GM18907 (cell line): Measurements from ENCODE around the gene GAS6.
"Not testable (repeated sequence)": the region's sequence is repeated elsewhere in the genome, so short reads cannot be mapped to it uniquely, and the experiment has no call there.

Experiments
- ATAC-seq: cut with Tn5 transposase; IDR thresholded peaks from one replicate; pipeline ENCODE4 v1.9.1; 2021; ENCODE audit warnings: mild to moderate bottlenecking, moderate library complexity; ENCODE audit not compliant: unreplicated experiment

GAS6 gene

DNA sequence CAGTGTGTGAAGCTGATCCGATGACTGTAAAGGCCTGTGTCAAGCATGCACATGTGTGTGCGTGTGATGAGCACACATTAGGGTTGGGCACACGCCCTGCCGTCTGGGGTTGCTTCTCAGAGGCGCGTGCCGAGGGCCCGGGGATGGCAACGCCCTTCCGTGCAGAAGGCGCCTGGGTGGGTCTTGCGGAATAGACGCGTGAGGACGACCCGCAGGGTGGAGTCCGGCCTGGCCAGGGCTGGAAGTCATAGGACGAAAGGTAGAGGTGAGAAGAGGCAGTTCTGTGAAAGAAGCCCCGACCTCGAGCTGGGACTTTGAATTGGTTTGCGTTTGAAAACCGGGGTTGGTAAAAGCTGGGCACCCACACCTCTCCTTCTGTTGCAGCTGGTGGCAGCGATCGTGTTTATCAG, 69.1 kb downstream of the GAS6 start:
- no peak for ATAC-seq

DNA sequence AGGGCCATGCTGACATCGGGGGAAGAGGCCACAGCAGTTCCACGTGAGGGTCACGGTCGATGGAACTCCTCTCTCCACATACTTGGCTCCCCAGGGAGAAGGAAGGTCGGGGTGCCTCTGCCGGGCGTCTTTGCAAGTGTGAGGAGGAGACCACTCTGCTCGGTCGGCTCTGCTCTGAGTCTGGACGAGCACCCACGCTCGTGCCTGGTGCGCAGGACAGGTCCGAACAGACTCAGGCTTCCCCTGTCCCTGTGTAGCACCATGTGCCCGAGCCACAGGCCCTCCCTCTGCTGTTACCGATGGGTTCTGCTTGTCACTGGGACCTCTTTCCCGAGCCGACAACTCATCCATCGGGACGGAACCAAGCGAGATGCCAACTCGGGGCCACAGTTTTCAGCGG, 69.8 kb downstream of the GAS6 start:
- no peak for ATAC-seq

DNA sequence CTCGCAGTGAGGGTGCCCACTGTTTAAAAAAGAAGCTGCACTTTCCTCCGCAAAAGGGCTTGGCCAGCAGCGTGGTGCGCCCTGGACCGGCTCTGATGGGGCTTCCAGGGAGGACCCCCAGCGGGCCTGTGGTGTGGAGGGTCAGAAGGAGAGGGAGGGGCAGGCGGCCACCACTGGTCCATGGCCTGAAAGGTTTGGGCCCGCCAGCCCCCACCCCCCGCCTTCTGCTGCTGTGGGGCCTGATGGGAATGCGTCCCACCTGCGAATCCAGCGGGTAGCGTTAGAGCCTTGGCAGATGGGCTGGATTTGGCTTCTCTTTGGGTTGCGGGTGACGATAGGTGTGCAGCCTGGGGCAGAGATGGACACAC, 70.2 kb downstream of the GAS6 start:
- no peak for ATAC-seq

DNA sequence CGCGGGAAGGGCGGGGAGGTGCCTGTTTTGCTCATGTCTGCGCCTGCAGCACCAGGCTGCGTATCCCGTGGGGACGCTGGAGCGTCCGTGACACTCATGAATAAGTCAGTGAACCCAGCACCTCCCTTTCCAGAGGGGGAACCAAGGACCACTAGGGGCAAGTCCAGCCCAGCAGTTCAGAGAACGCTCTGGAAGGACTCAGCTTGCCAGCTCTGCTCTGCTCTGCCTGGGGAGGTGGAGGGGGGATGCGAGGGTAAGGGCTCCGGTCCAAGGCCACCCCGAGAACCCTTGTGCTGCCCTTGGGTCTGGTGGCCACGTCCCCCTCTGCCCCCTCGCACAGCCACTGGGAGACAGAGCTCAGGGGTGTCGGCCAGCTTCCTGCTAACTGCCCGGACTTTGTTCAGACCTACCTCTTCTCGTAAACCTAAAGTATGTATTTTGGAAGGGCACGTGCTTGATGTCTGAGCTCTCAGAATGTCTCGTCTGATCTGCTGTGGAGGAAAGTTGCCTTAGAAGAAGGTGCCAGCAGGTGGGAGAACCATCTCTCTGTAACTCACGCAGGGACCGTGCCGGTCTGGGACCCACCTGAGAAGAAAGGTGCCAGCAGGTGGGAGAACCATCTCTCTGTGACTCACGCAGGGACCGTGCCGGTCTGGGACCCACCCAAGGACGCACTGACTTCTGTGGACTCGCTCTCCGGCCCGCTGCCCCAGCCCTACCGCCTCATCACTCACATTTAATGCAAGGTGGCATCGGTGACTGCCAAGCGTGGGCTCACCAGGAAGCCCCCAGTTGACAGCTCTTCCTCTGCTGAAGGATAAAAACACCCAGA, 70.8 kb downstream of the GAS6 start:
- ATAC-seq, result no peak

DNA sequence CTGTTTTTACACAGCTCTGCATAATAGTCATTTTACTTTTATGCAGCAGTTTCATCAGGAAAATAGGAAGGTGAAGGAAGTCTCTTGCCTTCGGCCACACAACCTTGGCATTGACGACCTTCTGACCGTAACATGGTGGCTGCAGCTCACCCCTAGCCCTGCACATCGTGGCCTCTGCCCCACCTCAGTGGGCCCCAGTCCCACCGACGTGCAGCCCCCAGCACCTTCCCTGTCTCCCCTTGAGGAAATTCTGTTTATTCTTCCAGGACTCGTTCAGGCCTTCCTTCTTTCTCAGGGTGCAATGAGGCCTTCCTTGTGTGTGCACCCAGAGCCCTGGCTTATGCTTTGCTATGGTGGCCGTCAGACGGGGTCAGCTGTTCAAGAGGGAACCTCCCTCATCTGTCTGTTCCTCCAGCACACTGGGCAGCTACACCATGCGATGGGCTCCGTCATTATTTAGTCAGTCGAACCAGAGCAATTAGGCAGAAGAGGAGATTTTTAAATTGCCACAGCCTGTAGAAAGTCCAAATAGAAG, 71.6 kb downstream of the GAS6 start:
- ATAC-seq, result no peak

DNA sequence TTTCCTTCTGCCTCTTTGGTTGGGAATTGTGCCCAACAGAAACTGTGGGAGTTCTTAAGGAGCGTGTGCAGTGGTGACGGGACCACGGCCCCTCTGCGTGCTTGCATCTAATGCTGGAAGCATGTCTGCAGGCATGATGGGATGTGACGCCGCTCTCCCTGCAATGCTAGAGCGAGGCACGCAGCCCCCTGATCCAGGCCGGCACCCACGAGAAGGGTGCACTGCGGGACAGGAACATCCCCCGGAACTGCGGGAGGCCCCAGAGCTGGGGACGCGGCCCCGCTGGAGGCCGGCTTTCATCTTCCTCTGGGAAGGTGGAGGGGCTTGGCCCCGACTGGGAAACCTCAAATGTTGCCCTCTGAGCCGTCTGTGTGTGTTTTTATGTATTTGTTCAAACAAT, 72.1 kb downstream of the GAS6 start:
- ATAC-seq, result no peak

DNA sequence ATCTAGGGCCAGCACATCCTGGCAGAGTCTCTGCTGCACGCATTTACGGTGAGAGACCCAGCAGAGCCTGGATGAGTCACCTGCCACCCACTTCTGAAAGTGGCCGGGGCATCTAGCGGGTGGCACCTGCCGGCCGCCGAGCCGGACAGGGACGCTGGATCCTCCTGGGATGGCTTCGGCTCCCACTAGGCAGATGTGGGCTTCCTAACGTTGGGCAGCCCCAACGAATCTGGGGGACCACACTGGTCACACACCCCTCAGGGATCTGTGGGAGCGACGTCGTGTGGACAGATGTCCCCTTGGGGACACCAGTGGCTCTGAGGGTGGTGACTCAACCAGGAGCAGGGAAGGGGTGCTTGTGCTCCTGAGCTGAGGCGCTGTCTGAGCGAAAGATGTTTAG, 72.7 kb downstream of the GAS6 start:
- no peak for ATAC-seq

DNA sequence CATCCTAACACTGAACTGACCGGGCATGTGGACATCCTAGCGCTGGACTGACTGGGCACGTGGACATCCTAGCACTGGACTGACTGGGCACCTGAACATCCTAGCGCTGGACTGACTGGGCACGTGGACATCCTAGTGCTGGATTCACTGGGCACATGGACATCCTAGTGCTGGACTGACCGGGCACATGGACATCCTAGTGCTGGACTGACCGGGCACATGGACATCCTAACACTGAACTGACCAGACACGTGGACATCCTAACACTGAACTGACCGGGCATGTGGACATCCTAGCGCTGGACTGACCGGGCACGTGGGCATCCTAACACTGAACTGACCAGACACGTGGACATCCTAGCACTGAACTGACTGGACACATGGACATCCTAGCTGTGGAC, 73.9 kb downstream of the GAS6 start:
- not testable (repeated sequence) for ATAC-seq

DNA sequence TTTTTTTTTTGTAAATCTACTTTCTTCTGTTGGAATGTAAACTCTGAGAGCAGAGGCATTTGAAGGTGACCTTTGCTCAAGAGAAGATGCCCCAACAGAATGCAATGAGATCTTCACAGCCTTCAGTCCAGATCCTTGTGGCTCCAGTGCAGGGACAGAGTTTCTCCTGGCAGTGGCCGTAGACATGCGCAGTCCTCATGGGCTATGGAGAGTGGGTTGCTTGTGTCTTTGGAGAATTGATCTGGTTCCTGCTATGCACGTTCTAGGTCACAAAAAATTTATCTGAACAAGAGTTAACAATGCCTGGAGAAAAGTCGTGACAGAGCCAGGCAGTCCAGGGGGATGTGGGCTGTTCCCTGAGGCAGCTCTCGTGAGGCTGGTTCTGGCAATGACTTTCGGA, 74.7 kb downstream of the GAS6 start:
- no peak for ATAC-seq

DNA sequence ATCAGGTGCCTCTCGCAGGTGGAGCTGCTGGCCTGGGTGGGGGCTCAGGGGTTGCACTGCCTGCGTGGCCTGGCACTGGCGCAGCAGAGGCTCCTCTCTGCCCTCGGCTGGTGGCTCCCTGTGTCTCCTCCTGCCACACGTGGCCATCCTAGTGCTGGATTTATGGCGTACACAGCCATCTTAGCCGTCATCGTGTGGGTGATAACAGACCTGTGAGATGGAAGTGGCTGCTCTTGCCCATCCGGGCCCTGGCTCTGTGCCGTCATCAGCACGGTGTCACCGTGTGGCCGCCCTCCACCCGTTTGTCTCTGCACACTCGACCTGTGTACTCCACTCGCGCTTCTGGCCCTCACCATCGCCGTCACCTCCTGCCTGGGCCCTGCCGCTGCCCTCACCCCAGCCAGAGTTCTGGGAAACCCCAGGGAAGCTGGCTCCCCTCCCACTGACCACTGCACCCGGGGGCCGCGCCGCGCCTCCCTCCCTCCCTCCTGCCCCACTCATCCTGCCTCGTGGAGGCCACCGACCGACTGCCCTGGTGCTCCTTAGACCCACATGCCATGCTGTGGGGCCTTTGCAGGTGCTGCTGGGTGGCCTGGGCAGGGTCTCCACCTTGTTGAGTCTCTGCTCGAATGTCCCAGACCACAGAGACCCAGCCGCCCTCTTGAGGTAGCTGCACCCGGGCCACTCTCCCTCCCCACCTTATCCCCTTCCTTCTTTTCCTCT, 75.3 kb downstream of the GAS6 start:
- ATAC-seq, result no peak

DNA sequence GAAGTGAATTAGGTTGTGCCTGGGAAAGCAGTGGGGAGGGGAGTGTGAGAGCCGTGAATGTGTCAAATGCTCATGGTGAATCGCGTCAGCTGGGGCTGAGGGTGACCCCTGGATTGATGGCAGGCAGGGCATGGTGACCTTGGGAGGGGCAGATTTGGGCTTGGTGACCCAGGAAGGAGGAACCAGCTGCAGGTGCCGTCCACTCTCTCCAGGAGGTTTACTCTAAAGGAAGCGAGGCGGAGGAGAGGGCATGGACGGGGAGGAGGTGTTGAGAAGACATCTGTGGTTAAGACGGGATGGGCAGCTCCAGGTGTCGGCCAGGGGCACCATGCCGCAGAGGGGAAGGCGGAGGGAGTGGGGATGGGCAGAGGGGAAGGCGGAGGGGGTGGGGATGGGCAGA, 76.2 kb downstream of the GAS6 start:
- no peak for ATAC-seq

DNA sequence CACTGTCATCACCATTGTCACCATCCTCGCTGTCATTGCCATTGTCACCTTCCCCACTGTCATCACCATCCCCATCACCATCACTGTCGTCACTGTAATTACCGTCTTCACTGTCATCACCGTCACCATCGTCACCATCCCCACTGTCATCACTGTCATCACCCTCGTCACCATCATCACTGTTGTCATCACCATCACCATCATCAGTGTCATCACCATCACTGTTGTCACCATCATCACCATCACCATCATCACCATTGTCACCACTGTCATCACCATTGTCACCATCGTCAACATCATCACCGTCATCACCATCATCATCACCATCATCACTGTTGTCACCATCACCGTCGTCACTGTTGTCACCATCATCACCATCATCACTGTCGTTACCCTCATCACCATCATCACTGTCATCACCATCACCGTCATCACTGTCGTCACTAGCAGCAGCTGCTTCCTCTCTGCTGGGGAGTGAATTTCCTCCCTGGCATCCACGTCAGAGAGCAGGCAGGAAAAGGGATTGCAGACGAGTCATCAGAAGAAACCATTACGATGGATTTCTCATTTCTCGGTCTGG, 77.5 kb downstream of the GAS6 start:
- ATAC-seq, result no peak

DNA sequence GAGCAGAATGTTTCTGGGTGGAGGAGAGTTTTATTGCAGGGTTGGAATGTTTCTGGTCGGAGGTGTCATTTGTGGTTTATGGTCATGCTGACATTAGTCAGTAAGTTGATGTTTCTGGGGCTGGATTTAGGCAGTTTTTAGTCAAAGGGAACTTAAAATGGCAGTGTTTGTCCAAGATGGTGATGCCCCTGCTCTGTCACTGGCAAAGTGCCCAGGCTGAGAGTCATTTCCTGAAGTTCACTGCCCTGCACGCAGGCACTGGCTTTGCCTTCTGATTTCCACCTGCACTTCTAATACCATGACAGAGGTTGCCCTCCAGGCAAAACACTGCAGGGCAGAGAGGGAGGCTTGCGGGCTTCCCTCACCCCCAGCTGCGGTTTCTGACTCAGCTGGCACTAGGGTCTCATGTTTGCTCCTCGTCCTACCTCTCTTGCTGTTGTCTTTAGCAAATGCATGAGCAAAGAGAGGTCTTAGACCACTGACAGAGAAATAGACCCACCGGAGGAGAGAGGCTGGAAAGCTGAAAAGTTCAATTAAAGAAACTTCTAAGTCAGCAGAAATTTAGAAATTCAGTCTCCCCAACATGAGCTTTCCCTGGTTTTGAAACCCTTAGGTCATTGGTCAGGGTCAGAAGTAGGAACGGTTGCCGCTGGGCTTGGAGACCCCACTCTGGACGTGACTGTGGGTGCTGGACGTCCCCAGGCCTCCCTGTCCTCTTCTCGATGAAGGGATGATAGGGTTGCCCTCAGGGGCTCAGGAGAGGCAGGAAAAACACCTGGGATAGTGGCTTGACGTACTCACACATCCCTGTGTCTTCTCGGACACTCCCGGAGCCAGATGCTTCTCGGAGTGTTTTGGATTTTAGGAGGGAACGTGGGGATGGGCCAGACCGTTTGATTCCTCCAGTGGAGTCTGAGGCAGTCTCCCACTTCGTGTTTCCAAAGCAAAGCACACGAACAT, 78.5 kb downstream of the GAS6 start:
- ATAC-seq, result no peak

DNA sequence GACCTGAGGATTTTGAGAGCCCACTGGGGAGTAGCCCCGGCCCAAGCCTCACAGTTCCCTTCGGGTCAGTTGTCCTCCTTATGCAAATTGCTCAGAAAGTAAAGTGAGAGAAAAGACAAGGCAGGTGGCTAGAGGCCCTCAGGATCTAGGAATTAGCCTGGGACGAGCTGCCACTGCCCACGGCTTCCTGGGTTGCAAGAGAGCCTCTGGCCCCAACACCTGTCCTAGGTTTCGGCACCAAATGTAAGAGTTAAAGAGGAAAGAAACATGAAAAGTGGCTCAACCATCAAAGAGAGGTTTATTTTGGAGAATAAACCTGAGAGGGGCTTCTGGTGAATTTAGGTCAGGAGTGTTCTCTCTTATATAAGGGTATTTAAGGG, 79.2 kb downstream of the GAS6 start:
- ATAC-seq, result no peak

DNA sequence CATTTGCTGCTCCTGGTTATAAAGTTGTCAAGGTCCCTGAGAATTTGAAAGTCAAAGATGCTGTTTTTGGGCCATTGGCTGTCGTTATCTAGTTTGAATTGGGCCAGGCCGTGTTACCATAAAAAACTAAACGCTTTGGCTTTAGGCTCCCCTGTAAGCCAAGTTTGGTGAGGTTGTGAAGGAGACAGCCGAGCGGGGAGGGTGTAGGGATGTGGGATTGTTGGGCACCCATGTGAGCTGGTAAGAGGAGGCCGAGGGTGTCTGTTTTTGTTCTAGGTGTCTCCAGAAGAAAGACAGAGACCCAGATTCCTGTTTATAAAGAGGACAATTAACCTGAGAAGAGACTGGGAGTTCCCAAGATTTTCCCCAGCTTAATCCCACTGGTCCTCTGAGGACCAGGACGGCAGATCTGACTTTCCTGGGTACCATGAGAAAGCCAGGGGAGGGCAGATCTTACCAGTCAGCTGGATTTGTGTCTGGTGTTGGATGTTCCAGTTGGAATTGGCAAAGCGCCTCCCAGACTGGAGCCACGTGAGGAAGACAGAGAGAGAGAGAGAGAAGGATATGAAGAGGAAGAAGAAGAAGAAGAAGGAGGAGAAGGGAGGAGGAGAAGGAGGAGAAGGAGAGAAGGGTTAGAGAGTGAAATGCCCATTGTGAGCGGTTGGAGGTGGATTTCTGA, 79.8 kb downstream of the GAS6 start:
- no peak for ATAC-seq

DNA sequence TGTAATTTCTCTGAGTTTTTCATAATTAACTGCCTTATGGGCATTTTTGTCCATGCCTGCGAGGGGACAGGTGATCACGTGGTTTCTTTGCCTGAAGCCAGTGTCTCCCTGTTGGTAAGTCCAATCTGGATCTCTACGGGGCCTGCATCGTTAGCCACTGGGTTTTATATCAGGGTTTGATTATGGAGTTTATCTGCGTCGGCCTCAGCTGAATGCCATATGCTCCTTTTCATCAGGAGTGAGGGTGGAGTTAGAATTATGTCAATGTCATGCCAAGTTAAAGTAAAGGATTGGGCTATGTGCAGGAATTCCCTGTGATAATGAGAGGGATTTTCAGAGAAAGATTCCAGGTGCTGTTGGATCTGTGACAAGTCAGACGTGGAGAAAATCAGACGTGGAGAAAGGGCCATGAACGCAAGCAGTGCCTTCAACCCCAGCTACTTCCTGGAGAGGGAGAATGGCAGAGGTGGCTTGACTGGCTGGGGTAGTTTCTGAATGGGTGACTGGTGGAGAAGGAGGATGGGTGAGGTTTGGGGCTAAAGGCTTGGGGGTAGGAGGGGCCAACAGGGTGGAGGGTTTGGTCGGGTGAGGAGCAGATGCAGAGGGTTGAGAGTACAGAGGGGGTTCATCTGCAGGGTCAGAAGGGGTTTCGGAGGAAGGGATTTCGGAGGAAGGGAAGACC, 80.5 kb downstream of the GAS6 start:
- no peak for ATAC-seq

DNA sequence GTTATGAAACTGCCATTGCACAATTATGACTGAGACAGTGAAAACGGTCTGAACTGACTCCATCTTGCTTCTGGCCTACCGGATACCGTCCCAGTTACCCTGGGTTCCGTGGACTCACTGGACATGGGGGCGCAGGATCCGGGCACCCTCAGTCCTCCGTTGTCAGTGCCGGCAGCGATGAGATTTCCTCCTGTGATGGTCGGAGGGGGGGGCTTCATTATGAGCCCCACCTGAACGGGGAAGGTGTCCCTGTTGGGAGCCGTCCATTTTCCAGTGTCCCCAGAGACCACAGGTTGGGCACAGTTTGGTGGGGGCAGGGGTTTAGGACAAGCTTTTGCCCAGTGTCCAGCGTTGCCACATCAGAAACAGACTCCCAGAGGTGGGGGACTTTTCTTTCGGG, 81.4 kb downstream of the GAS6 start:
- no peak for ATAC-seq

DNA sequence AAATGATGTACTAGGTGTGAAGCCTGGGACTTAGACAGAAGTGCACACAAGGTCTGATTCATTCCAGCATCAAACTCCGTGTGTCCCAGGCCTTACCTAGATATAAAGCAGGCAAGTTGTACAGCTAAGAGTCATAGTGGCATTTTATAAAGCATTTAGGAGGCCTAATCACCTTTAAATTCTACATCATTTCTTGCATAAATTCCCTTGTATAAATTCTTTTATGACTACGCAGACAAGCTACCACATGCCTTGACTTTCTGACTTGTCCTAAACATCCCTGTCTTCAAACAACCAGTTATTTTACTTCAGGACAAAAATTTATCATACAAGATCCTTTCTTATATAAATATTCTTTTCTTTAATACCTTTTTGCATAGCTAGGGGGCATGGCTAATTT, 82.3 kb downstream of the GAS6 start:
- ATAC-seq, result no peak

DNA sequence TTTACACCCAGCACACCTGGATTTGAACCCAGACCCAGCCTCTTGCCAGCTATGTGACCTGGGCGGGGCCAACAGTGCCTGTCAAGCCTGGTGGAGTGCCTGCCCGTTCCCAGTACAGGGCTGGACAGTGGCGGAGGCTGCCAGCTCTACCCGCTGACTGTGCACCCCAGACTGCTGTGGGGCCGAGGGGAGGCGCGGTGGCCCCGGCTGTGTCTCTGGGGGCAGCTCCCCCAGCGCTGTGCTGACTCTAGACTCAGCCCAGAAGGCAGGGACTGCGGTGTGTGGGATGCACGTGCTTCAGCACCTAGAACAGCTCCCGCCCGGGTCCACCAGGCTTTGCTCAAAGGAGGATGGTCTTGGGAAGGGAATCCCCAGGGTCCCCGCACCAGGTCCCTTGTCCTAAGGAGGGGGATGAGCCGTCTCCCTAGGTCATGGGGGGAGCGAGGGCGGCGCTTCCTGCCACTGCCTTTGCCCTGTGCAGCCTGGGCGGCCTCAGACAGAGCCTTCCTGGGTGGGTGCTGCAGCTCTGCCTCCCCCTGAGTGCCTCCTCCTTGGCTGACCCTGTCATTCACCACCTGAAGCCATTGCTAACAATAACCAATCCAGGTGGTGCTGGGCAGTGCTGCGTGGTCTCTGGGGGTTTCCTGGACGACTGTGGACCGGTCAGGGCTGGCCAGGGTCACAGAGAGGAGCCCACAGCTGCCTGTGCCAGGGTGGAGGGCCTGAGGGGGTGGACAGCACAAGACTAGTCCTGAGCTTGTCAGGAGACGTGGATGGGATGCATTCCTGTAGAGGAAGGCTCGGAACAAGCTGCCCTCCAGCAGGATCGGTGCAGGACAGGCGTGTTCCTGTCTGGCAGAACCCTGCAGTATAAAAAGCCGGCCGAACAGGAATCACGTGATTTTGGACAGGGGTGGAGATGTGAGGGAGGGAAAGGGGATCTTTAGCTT, 86.3 kb downstream of the GAS6 start:
- ATAC-seq, result no peak
